ENCODE data around the gene CDC40.
"Not testable (repeated sequence)": the region's sequence is repeated elsewhere in the genome, so short reads cannot be mapped to it uniquely, and the experiment has no call there.

Gene CDC40

DNA sequence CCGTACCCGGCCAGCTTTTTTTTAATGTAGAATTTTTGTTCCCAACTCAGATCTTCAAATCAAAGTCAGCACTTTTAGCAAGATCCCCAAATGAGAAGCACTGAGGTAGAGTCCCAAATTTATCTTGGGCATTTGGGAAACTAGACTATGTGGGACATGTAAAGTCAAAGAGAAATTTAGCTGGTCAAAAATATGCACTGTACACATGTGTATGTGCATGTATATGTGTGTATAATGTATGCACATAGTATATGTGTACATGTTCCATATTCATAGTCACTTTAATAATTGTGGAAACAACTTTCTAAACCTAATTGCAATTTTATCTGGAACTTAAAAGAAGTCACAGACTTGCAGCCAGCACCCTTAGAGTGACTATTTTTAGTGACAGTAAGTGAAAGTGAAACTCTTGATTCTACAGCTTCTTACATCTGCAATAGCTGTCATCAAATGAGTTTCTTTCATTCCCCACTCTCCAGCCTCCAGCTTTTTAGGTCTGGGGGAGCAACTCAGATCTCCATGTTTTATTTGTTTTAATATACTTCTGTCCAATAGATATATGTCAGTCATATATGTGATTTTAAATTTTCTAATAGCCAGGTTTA is 53.6 kb downstream of the CDC40 start:
- Histone ChIP-seq H3K79me2 (ENCODE audit: insufficient read depth, low read length) (no peaks in the 10 kb centered on the region), H3K27me3 (ENCODE audit: insufficient read depth, low read length, poor library complexity) (no peaks in the 10 kb centered on the region), H3K36me3 (ENCODE audit: insufficient read depth, low read length) (peaks cover 15% of the 10 kb centered on the region; the same call in 1 of the 2 replicates), H3K4me1 (ENCODE audit: insufficient read depth, low read length) (peaks cover 16% of the 10 kb centered on the region), H3K9me3 (ENCODE audit: insufficient read depth, low read length, severe bottlenecking) (no peaks in the 10 kb centered on the region), H2AFZ (ENCODE audit: low read depth, low read length) (no peak overlapping the region), H4K20me1 (ENCODE audit: insufficient read depth, low read length) (no peaks in the 10 kb centered on the region), H3K4me3 (ENCODE audit: low read depth in 1 of 2, low read length in 2 of 2) (no peak overlapping the region), H3K4me2 (ENCODE audit: insufficient read depth, low read length) (peak overlapping the region; percentile 18; the same call in 1 of the 2 replicates), H3K9ac (ENCODE audit: low read depth, low read length) (no peak overlapping the region), H3K27ac (ENCODE audit: low read length) (no peak overlapping the region; the same call in 1 of the 2 replicates)
- peak; percentile 13 for DNase-seq
- ATAC-seq (ENCODE audit: insufficient read depth, low read depth), result peak; percentile 98
- TF ChIP-seq, protein P1, sequence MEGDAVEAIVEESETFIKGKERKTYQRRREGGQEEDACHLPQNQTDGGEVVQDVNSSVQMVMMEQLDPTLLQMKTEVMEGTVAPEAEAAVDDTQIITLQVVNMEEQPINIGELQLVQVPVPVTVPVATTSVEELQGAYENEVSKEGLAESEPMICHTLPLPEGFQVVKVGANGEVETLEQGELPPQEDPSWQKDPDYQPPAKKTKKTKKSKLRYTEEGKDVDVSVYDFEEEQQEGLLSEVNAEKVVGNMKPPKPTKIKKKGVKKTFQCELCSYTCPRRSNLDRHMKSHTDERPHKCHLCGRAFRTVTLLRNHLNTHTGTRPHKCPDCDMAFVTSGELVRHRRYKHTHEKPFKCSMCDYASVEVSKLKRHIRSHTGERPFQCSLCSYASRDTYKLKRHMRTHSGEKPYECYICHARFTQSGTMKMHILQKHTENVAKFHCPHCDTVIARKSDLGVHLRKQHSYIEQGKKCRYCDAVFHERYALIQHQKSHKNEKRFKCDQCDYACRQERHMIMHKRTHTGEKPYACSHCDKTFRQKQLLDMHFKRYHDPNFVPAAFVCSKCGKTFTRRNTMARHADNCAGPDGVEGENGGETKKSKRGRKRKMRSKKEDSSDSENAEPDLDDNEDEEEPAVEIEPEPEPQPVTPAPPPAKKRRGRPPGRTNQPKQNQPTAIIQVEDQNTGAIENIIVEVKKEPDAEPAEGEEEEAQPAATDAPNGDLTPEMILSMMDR (IDR thresholded peaks at IDR 0.05; ENCODE audit: borderline replicate concordance, extremely low read depth, low read length, poor library complexity, severe bottlenecking), result no peak
- no peak for TF ChIP-seq EZH2 (IDR thresholded peaks at IDR 0.05; ENCODE audit: borderline replicate concordance, low read depth, low read length, severe bottlenecking)

GRCh38 chr6:110236007-110236406 is 55.8 kb downstream of the CDC40 start:
- H3K4me3 ChIP-seq (ENCODE audit: low read depth in 1 of 2, low read length in 2 of 2); H3K4me2 ChIP-seq (ENCODE audit: insufficient read depth, low read length); H3K36me3 ChIP-seq (ENCODE audit: insufficient read depth, low read length); H2AFZ ChIP-seq (ENCODE audit: low read depth, low read length); H3K9ac ChIP-seq (ENCODE audit: low read depth, low read length); ATAC-seq (ENCODE audit: insufficient read depth, low read depth); H3K27ac ChIP-seq (ENCODE audit: low read length); H3K27me3 ChIP-seq (ENCODE audit: insufficient read depth, low read length, poor library complexity); DNase-seq; H4K20me1 ChIP-seq (ENCODE audit: insufficient read depth, low read length); H3K9me3 ChIP-seq (ENCODE audit: insufficient read depth, low read length, severe bottlenecking); H3K79me2 ChIP-seq (ENCODE audit: insufficient read depth, low read length): not testable (repeated sequence)
- H3K4me1 ChIP-seq (ENCODE audit: insufficient read depth, low read length), result peaks cover 16% of the 10 kb centered on the region

GRCh38 chr6:110239526-110240274 is 59.5 kb downstream of the CDC40 start:
- no peaks in the 10 kb centered on the region for H3K27me3 ChIP-seq (ENCODE audit: insufficient read depth, low read length, poor library complexity)
- no peak overlapping the region for H3K9ac ChIP-seq (ENCODE audit: low read depth, low read length)
- H3K27ac ChIP-seq (ENCODE audit: low read length), result no peak overlapping the region
- TF ChIP-seq, protein P1 (IDR thresholded peaks at IDR 0.05; ENCODE audit: borderline replicate concordance, extremely low read depth, low read length, poor library complexity, severe bottlenecking), result no peak
- no peak for TF ChIP-seq EZH2 (IDR thresholded peaks at IDR 0.05; ENCODE audit: borderline replicate concordance, low read depth, low read length, severe bottlenecking)
- ATAC-seq (ENCODE audit: insufficient read depth, low read depth) (no peak), DNase-seq (no peak)
- H3K4me1 ChIP-seq (ENCODE audit: insufficient read depth, low read length), result no peaks in the 10 kb centered on the region
- H3K36me3 ChIP-seq (ENCODE audit: insufficient read depth, low read length), result 0 out of 2 replicates have a peak, but pooled peaks cover 5% of the 10 kb centered on the region
- no peak overlapping the region for H2AFZ ChIP-seq (ENCODE audit: low read depth, low read length)
- no peaks in the 10 kb centered on the region for H3K9me3 ChIP-seq (ENCODE audit: insufficient read depth, low read length, severe bottlenecking)
- H3K4me2 ChIP-seq (ENCODE audit: insufficient read depth, low read length), result no peak overlapping the region
- H4K20me1 ChIP-seq (ENCODE audit: insufficient read depth, low read length), result no peaks in the 10 kb centered on the region
- no peak overlapping the region for H3K4me3 ChIP-seq (ENCODE audit: low read depth in 1 of 2, low read length in 2 of 2)
- H3K79me2 ChIP-seq (ENCODE audit: insufficient read depth, low read length), result no peaks in the 10 kb centered on the region

- not testable (repeated sequence) for H3K4me1 ChIP-seq (ENCODE audit: insufficient read depth, low read length); DNase-seq; H3K27me3 ChIP-seq (ENCODE audit: insufficient read depth, low read length, poor library complexity); ATAC-seq (ENCODE audit: insufficient read depth, low read depth); H3K4me2 ChIP-seq (ENCODE audit: insufficient read depth, low read length); H3K27ac ChIP-seq (ENCODE audit: low read length); H2AFZ ChIP-seq (ENCODE audit: low read depth, low read length); H3K36me3 ChIP-seq (ENCODE audit: insufficient read depth, low read length); H3K79me2 ChIP-seq (ENCODE audit: insufficient read depth, low read length); H3K4me3 ChIP-seq (ENCODE audit: low read depth in 1 of 2, low read length in 2 of 2); H3K9ac ChIP-seq (ENCODE audit: low read depth, low read length); H3K9me3 ChIP-seq (ENCODE audit: insufficient read depth, low read length, severe bottlenecking); H4K20me1 ChIP-seq (ENCODE audit: insufficient read depth, low read length)
Observed at GRCh38 chr6:110244621-110245020, 64.4 kb downstream of the CDC40 start.

All from DND-41 (cell line).